HG02981 (cell line): ENCODE measurements around the gene NPM3.

Source experiments
- ATAC-seq: cut with Tn5 transposase; IDR thresholded peaks from one replicate; pipeline ENCODE4 v1.9.1; 2021; ENCODE audit warnings: mild to moderate bottlenecking, moderate library complexity; ENCODE audit not compliant: unreplicated experiment

NPM3 gene

DNA sequence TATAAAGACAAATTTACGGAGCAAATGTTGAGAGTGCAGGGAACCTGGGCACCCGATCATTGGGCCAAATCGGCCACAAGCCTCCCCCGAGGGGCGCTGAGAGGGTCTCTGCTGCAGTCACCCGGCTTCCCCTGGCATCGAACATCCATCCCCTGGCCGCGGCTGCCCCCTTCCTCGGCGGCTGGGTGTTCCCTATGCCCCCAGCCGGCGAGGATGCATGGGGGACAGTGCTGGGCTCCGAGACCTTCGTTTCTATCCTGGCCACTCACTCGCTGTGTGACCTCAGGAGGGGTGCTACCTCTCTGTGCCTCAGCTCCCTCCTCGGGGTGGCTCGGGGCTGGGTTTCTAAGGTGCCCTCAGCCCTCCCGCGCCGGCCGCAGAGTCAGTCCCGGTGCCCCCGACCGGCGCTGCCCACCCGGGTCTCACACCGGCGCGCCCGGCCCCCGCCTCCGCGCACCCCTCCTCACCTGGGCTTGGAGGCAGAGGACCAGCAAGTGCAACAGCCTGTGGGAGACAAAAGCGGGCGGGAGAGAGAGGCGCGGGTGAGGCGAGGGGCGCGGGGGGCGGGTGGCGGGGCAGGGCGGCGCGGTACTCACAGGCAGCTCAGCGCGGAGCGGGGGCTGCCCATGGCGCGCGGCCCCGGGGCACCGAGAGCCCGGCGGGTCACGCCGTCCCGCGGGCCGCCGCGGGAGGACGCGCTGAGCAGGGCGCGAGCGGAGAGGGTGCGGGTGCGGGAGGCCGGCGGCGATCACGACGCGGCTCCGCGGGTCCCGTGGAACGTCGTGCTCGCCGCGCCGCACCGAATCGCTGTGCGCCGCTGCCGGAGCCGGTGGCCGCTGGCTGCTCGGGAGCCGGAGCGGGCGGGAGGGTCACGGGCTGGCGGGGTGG, 7.7 kb downstream of the NPM3 start, which contains the start of gene FGF8:
Gene FGF8 (minus strand): TSS at position 842 of the 888 bp plus-strand sequence. CDS start 214 bp downstream, at position 628.
- no peak for ATAC-seq

- no peak for ATAC-seq
These were observed 8.5 kb downstream of the NPM3 start for GRCh38 chr10:101774589-101775272.

GRCh38 chr10:101773923-101774588, 9.2 kb downstream of the NPM3 start:
- no peak for ATAC-seq

- ATAC-seq: no peak
These were observed 10.1 kb downstream of the NPM3 start for GRCh38 chr10:101772895-101773761.

GRCh38 chr10:101772017-101772894, 11.0 kb downstream of the NPM3 start:
- ATAC-seq: no peak

DNA sequence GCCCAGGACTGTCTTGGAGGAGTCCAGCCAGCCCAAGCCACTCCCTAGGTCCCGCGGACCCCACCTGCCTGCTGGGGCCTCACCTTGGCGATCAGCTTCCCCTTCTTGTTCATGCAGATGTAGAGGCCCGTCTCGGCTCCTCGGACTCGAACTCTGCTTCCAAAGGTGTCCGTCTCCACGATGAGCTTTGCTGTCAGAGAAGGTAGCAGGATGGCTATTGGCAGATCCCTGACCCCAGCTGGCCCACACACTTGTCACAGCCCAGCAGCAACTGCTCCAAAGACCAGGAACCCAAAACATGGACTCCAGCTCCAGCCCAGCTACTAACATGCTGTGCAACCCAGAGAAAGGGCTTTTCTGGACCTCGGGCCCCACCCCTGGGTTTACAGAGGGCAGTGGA, 11.9 kb downstream of the NPM3 start:
- no peak for ATAC-seq

DNA sequence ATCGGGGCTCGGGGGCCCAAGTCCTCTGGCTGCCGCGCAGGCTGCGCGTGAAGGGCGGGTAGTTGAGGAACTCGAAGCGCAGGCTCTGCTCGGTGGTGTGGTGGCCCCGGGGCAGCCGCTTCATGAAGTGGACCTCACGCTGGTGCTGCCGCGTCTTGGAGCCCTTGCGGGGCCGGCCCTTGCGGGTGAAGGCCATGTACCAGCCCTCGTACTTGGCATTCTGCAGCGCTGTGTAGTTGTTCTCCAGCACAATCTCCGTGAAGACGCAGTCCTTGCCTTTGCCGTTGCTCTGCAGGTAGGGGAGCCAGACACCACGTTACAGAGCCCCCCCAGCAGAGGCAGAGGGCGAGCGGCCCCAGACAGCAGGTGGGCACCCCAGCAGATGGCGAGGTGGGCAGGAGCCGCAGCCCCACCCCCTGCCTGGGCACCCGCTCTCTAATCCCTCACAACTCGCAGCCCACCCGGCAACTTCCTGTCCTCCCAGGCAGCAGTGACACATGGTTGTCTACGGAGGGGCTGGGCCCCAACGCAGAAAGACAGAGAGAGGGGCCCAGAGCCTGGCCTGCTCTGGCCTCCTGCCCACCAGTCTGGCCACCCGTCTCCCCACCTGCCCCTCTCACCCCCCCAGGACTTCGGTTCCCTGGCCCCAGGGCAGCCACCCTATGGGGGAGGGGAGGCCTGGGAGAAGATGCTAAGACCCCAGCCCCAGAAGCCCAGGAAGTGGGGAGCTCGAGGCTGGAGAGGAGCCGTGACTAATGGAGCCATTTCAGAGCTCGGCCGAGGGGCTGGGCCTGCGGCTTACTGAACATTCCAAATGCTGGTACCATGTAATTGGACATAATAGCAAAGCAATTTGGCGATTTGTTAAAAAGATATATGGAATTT, 12.7 kb downstream of the NPM3 start:
- no peak for ATAC-seq

GRCh38 chr10:101769541-101770180, 13.6 kb downstream of the NPM3 start:
- ATAC-seq: no peak

DNA sequence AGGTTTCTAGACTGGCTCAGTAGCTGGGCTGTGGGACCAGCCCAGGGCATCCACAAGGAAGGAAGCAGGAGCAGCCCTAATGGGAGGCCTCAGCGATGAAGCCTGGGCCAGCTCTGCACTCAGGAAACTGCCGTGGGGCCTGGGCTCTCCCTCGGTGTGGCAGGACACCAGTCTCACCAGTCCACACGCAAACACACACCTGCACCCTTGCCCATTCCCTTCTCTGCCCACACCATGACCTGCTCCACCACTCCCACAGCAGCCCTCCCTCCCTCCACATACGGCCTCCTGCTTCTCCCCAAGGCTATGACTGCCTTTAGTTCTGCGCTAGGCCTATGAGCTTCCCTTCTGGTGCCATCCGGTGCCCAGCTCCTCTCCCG, 14.5 kb downstream of the NPM3 start:
- no peak for ATAC-seq

DNA sequence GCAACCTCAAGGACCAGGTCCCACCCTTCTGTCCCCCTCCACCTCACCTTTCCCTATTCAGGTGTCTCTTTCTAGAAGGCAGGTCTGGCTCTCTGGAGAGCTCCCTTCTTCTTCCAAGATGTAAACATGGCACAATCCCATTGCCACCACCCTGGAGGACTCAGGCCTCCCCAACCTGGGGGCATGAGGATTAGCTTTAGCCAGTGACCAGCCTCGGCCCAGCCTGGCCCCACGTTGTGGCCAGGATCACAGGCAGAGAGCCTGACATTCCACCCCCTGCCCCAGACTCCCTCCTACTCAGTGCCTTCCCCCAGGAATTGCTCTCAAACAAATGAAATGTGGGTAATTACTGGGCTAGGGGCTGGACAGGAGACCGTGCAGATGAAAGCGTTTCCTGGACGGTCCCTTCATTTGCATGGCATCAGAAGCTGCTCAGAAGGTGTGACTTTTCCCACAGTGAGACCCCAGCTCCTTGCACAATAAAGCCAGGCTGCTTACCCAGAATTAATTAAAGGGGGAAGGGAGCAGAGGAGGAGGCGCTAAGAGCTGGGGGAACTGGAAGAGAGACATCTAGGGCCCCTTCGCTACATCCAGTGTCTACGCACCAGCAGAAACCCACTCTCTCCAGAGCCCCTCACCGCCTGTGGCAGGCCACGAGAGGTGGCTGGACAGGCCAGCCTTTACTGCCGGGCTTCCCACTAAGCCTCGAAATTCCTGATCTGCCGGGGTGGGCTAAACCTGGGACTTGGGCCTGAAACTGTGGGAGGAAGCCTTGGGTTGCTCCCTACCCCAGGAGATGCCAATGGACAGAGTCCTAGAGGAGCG, 15.1 kb downstream of the NPM3 start:
- ATAC-seq: no peak

DNA sequence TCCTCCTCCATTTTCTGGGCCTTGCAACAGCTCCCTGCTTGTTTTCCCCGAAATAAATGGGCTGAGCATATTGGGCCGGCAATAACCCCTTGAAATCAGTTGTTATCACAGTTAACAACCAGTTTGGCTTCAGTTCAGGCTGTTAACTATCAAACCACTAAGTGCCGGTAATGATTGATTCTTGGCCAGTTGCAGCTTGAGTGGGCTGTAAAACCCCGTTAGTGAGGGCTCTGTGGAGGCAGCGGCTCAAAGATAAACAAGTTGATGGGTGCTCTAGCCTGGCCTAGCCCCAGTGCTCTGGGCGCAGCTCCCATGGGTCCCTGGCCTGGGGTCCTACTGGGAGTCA, 15.7 kb downstream of the NPM3 start:
- no peak for ATAC-seq

- no peak for ATAC-seq
These were observed 16.3 kb downstream of the NPM3 start for GRCh38 chr10:101766753-101767599.

DNA sequence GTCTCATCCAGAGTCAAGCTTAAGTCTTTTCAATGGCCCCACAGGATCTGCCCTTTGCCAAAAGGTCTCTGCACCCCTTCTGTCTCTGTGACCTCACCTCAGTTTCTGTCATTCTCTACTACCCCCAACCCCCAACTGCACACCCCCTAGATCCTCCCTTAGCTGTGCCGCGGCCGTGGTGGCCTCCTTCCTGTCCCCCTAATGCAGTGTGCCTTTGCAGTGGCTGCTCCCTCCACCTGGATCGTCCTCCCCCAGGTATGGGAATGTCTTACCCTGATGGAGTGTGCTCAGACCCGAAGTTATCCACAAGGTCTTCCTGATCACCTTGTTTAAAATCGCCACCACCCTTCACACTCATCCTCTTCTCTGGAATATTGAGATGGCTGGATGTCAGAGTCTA, 16.9 kb downstream of the NPM3 start:
- no peak for ATAC-seq

DNA sequence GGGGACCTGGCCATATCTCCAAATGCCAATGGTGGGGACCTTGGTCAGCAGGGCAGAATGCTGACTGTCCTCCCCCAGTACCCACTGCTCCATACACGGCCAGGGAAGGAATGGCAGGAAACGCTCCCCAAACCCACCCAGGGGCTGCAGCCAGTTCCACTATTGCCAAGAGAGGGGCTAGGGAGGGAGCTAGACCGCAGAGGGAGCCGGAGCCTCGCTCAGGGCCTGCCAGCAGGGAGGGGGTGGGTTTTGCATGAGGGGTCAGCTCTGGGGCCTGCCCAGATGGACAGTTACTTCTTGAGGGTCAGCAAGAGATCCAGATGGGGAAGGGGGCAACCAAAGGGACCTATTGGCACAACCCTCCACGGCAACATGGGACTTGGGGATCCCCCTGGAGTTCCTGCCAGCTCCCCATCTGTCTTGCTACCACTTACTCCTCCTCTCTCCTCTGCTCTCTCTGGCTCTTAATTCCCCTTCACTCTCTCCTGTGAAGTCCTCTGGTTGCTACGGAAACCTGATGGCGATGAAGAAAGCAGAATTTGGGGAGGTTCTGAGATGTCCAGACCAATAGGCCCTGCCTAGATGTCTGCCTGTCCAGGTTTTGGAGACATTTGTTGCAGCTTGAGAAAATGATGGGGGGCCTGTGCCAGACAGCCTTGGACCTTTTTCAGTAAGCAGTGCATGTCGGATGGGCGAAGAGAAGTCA, 20.0 kb downstream of the NPM3 start:
- ATAC-seq: no peak

DNA sequence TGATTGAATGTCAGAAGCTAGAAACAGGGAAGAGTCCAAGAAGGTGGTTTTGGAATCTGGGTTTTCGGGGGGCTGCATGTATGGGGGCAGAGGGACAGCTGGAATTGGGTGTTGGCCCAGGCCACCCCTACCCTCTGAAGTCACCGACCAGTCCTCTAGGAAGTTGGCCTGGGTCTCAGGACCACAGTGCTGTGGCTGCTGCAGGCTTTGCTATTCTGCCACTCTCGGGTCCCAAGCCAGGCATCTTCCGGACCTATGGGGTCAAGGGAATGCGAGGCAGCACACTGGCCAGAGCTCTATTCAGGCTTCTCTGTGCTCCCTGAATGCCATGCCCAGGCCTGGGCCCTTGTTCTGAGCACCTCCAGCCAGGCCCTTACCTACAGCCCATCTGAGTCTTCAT, 20.5 kb downstream of the NPM3 start:
- no peak for ATAC-seq

DNA sequence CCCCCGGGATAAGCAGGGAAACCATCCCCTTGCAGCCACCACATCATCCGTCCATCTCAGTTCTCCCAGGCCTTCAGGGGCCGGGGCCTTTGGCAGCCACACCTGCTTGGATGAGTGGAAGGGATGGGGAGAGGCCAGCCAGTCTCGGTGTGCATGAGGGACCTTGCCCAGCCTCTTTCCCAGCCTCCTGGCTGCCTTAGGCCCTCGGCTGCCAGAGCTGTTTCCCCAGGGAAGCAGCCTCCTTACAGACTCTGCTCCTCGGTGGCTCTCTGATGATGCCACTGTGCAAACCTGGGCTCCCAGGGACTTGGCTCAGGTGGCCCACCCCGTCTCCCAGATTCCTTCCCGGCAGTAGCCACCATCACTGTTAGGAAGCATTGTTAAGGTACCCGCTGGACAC, 22.0 kb downstream of the NPM3 start:
- no peak for ATAC-seq
